Stimulated activated CD4-positive, alpha-beta T cell treated with anti-CD3 and anti-CD28 coated beads, TNF-alpha, amount 100 ng/mL, for 48 hours (primary cell): ENCODE results near the gene MRAS.
A peak's percentile ranks its signal among the peaks of the same experiment; 100 is the strongest.
"Not testable (repeated sequence)": the region's sequence is repeated elsewhere in the genome, so short reads cannot be mapped to it uniquely, and the experiment has no call there.

Source experiments
- DNase-seq, 3 donors: peaks; one replicate each; pipeline ENCODE4 v3.0.0-alpha.2; 2020; ENCODE audit warnings: low read depth in 3 of 3

The MRAS gene

DNA sequence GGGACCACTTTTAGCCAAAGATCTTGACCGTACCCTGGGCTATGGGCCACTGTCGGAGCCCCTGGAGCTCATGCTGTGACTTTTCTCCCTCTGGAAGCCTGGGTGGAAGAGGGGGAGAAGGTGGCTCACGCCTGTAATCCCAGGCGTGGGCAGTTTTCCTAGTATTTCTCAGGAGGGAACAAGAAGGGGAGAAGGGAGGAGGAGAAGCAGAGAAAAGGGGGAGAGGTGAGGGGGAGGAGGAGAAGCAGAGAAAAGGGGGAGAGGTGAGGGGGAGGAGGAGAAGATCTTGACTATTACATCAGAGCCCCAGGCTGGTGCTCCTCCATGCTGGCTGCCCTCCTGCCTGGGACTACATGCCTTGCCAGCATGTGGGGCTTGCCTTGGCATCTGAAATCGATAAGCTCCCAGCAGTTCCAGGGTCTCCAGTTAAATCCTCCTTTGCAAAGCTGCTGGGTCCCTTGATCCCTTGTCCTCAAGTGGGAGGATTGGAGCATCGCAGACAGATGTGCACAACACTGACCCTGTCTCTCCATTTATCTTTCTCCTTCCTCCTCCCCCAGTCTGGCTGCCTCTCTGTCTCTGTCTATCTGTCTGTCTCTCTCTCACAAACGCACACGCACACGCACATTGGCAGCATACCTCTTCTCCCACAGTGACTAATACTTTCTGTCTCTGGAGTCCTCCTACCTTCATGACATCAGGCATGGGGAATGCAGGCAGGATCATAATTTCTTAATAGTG is 41.6 kb downstream of the MRAS start:
- DNase-seq, result no peak

DNA sequence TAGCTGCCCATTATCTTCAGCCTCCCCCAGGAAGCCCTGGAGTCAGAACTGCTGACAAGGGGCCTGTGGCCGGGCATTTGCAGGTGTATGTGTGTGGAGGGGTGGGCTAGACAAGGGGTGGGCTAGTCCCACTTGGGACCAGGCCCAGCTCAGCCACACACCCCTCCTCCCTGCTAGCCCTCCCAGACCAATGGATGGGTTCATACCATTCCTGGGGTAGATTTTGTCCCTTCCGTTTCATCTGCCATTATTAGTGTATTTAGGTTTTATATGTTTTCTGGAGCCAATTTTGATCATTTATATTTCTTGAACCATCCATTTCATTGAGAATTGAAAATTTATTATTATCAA is 42.2 kb downstream of the MRAS start:
- DNase-seq, result no peak

DNA sequence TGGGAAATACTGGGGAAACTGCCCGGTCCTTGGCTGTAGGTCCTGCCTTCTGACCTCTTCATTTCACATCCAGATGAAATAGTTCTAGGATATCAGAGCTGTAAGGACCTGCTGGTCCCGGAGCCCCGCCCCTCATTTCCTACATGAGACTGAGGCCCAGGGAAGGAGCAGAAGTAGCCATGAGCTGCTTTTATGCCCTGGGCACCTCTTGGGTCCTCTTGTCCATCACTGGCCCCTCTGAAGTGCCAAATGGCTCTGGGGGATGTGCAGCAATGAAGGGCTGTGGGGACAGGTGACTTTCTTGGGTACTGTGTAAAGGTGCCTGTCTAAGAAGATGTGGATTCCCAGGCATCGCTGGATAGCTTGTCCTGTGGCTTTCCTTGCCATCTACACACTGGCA is 45.8 kb downstream of the MRAS start:
- no peak for DNase-seq

DNA sequence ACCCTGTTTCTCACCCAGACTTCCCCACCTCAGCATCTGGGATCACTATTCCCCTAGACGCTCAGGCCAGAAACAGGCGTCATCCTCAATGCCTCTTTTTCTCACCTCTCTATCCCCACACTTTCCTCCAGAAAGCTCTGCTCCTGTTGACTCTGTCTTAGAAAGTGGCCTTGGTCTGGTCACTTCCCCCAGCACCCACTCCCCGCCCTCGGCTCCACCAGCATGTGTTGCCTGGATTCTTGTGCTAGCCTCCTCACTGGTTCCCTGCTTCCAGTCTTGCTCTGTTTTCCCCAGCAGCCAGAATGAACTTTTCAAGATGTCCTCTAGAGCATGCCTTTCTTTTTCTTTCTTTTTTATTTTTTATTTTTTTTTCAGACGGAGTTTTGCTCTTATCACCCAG is 46.3 kb downstream of the MRAS start:
- no peak for DNase-seq

DNA sequence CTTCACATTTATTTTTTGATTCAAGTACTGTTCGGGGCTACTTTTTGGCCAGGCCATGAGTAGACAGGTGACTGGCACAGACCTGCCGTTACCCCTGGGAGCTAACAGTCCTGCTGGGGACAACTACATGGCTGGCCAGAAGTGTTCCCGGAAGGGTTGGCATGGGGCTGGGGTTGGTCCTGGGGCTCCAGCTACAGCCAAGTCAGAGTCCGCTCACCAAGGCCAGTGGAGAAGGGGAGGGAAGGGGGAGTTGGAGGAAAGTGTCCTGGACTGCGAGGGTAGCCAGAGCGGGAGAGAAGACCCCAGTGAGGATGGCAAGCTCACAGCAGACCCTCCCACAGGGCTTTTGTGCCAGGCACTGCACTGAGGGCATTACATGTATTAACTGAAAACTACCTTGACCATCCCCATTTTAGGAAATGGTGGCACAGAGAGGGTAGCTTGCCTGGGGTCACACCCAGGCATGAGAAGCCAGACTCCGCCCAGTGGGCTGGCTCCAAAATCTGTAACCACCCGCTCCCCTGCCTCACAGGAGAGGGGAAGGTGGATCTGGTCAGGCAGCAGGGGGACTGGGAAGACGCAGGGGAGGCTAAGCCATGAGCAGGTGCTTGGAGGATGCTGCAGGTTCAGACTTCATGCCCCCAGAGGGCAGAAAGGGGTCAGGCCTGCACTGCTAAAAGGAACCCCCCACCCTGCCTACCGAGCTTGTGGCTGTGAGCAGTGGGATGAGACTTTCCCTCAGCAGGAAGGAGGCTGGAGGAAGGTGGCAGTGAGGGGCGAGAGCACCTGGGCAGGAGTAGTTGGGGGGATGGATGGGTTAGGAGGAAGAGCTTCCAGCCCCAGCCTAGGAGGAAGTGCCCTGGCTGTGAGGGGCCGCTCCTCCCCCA is 47.7 kb downstream of the MRAS start:
- DNase-seq, result no peak

DNA sequence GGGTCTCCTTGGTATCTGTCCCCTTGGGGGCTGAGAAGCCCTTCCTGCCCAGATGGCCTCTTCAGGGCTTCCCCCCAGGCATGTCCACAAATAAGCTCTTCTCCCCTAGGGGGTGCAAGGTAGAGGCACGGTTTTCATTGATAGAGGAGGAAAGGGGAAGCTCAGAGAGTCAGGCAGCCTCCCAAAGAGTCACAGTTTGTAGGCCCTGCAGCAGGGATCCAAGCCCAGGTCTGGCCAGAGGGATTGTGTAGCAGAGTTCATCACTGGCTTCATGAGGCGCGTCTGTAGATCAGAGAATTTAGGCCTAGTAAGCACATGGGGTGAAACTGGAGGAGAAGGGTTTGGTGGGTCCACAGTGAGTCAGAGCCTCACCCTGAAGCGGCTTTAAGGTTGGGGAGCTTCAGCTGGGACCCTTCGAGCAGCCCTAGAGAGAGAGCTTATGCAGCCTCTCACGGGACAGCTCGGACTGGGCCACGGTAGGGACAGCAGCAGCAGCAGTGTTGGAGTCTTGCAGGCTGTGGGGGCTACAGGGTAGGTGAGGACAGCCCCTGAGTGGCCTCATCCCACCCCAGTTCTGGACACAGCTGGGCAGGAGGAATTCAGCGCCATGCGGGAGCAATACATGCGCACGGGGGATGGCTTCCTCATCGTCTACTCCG is 48.5 kb downstream of the MRAS start:
- no peak for DNase-seq

DNA sequence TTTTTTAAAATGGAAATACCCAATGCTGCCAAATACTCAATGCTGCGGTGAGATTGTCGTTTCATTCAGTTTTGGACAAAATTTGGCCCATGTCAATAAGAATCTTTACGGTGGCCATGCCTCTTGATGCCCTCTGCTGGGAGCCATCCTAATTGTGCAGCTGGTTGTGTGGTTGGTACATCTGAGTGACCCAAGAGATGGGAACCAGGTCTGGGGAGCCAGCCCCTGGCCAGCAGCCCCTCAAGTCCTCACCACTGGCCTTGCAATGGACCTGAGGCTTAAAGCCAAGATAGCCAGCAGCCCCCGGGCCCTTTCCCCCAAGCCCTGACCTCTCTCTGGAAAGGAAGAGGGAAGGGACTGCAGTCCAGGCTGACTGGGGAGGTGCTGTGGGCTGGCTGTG is 49.6 kb downstream of the MRAS start:
- no peak for DNase-seq

DNA sequence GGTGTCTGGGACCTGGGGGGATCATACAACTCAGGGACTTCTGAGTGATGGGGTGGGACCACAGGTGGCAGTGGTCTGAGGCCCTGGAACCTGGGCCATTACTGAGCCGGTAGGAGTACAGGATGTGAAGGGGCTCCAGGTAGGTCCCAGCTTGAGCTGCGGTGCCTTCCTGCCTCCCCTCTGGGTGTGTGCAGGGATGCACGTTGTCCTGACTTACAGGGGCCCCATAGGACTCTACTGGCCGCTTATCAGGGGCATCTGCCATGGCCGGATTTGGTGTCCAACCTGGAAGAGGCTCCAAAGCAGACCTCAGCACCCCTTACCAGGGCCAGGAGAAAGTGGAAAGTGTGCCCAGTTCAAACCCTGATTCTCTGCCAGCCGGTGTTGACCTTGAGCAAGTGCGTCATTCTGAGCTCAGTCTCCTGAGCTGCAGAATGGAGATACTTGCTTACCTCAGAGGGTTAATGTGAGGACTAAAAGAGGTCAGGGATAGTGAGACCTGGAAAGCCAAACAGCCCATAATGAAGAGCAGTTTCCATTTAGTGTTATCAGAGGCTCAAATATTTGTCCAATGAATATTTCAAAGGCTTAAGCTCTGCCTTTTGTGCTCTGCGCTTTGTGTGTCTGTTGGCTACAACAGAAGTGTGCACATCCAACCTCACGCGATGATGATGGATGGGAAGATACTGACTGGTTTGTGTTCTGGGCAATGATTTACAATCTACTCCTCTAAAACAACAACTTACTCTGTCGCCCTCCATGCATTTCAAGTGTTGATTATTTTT is 50.6 kb downstream of the MRAS start:
- DNase-seq, result no peak

DNA sequence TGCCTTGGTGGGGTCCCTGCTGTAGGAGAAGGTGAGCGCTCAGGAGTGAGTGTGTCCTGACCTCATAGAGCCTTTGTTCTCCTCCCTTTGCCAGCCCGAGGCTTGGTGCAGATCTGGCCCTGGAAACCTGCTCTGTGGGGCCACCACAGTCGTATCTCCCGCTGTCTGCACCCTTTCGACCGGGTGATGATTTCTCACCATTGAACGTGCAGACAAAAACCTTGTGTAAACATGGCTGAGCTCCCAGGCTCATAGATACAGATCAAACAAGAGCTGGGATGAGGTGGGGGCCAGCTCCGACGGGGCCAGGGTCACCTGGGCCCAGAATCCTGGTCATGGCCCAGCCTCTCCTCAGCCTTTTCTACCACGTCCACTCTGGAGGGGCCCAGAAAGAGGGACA is 51.4 kb downstream of the MRAS start:
- DNase-seq, result no peak

DNA sequence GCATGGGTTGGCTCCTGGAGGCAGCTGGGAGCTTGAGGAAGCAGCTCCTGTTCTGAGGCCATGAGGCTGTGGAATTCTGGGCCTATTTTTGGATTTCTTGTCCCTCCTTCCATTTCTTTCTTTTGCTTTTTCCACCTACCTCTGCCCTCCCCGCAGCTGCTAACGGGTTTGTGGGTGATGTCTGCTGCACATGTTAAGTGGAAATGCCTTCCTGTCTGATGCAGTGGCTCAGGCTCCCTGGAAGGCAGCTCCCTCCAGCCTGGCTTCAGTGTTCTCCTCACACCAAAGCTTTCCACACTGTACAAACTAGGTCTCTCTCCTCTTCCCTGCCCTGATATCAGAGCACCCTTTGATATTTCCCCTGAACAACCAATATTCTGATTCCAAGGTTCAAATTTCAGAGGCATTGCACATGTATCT is 52.3 kb downstream of the MRAS start:
- no peak for DNase-seq

DNA sequence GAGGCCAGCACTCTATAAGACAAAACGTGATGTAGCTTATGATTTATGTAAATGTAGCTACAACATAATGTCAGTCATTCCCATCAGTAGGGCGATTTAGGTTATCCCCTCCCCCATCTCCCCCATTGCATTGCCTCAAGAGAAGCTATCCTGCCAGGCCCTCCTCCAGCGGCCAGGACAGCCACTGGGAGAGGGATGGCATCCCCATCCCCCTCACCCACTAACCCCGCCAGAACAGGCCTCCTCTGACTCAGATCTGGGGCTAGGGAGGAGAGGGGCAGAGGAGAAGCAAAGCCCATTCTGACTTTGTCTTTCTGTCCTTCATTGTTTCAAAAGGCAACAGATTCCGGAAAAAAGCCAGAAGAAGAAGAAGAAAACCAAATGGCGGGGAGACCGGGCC is 53.5 kb downstream of the MRAS start:
- DNase-seq, result no peak

DNA sequence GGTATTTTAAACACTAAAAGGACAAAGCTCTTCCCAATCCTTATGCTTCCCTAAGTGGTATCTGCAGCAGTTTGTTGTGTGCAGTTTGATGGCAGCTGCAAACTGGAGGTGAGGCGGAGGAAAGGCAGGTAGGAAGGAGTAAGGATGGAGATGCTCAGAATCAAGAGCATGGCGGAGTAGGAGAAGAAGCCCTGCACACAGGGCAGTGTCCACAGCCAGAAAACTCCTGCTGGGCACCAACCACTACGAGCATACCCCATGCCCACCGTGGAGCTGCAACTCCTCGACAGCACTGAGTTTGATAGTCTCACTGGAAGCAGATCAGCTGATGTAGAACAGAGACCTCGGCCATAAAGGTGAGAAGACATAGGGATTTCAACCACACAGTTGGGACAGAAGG is 55.7 kb downstream of the MRAS start:
- DNase-seq, result no peak

DNA sequence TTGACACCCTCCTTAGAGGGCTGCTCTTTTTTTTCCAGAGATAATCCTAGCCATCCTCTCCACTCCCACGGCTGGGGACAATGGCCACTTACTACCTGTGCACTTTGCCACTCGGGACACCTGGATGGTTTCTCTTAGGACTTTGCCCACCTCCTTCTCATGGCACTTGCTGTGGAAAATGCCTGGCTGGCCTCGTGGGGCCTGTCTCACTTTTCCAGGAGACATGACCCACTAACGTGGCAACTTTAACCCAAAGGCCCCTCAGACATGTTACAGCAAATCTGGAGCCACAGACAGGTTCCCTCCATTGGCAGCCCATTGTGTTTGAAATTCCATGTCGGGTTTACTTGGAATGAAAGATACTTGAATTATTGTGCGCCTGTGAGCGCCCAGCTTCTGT is 56.6 kb downstream of the MRAS start:
- no peak for DNase-seq

DNA sequence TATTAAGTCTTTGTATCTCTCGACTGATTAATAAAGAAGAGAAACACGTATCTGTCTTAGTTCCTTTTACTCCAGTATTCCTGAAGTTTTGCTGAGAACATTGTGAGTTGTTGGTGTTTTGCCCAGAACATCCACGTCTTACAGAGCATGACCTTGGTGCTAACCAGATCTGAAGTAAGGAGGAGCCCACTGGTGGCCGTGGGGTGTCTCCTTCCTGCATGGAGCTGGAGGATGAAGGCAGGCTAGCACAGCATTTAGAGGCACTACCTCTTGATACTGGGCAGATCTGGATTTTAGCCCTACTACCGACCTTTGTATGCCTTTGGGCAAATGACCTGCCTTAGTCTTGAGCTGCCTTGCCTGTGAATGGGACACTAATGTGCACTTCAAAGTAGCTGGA is 57.1 kb downstream of the MRAS start:
- DNase-seq, result no peak

DNA sequence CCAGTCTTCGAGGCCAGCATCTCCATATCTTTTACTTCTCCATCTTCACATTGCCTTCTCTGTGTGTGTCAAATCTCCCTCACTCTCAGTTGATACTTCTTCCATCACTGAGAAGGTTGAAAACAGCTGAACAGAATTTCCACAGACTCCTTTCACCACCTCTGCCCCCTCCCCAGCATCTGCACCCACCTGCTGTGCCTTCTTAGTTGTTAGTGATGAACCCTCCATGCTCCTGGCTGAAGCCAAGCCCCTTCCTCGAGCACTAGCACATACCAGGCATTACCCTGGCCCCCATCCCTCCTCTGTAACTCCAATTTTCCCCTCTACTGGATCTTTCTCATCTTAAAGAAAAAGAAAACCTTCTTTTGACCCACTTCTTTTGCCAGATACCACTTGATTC is 58.2 kb downstream of the MRAS start:
- DNase-seq, result no peak

DNA sequence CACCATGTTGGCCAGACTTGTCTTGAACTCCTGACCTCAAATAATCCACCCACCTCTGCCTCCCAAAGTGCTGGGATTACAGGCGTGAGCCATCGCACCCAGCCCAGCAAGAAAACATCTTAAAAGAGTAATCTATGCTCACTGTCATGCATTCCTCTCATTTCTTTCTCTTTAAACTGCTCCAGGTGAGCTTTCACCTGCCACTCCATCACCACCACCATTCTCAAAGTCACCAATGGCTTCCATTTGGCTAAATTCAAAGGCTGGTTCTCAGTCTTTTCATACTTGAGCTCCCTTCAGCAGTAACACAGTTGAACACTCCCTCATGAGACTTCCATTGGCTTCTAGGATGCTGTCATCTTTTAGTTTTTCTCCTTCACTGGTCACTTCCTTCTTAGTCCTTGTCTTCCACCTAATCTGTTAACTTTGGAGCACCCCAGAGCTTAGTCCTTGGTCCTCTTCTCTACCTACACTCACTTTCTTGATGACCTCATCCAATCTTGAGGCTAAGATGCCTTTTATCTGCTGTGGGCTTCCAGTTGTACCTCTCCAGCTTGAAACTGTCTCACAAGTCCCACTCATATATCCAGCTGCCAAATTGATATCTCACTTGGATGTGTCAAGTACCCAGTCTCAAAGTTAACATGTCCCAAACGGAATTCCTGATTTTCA is 59.0 kb downstream of the MRAS start:
- no peak for DNase-seq

DNA sequence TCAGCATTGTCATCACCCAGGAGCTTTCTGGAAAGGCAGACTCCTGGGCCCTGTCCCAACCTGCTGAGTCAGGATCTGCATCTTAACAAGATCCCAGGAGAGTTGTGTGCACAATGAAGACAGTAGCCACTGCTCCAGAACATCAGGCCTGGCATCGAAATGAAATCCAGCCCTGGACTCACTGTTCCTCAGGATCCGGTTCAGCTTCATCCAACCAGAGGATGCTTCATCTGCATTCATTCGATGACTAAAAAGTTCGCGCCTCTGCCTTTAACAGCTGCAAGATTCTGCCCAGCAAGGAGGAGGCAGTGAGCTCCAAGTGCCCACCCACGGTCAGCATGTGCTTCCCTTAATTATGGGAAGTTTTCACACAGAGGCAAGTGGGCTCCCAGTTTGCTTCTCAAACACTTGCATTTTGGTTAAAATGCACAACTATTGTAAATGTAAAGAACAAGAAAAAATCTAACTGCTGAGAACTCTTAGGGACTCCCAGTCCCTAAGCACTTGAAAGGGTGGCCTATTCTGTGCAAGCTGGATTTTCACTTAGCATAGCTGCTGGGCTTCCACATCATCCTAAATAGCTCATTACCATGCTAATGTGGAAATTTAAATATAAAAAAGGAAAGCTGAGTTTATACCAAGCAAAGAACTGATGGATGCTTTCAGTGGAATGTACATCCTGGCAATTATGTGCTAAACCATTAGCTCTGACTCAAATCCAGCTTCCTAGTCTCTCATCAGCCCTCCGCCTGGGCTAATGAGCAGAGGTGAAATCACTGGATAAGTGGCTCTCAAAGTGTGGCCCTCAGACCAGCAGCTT is 60.6 kb downstream of the MRAS start:
- no peak for DNase-seq

DNA sequence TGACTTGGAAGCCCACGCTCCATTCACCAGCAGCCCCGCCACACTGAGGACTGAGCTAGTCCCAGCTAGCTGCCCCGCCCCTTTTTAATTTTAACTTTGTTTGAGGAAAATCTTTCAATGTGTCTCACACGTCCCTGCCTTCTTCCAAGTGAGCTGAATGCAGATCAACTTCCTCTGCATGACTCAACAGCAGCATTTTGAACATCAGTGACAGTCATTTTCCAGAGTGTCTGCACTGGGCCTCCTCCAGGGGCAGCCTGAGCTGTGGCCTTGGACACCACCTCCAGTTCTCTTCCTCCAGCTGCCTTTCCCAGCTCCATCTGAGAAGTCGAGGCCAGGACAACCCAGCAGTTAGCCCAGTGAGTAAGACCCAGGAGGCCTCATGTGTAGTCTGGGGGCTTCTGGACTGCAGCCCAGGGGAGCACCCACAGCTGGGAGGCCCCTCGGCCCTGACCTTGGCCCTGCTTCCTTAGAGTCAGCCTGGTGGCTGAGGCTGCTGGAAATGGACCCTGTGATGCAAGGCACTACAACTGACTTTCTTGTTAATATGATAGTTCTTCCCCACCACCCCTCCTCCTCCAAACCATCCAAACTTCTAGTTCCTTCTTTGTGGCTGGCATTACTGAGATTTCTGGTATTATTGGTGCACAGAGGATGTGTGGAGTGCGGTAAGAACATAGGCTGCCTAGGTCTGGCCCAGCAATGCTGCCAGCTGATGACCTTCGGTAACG is 64.6 kb downstream of the MRAS start:
- DNase-seq, result no peak

DNA sequence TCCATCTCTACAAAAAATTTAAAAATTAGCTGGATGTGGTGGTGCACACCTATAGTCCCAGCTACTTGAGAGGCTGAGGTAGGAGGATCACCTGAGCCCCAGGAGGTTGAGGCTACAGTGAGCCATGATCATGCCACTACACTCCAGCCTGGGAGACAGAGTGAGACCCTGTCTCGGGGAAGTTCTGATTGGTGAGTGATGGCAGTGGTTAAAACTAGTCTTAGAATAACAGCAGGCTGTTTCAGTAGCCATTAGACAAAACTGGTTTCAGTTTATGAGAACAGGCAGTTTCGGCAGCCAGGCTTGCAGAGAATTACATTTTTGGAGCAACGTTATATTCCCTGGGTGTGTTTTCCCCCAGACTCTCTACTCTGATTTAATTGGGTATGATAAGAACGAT is 67.9 kb downstream of the MRAS start:
- not testable (repeated sequence) for DNase-seq

DNA sequence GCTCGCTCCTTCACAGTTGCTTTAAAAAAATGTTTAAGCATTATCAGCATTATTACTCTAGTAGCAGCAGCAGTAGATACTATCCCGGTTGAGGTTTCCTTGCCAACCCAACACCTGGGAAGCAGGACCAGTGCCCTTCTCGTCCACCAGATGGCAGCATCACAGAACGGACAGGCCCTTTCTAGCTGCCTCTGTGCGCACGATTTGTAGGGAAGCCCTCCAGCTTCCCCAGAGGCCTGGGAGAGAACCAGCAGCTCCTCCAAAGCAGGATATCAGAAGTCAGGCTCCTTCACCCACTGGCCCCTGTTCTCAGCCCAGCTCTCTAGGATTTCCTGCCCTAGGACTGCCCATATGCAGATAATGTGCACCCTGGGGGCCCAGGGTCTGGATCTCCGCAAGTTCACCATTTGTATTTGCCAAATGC is 69.2 kb downstream of the MRAS start:
- DNase-seq, result peak; percentile 47 to 65 (median 52)
